ENCODE measurements around the gene ARHGEF16.

ARHGEF16 gene

DNA sequence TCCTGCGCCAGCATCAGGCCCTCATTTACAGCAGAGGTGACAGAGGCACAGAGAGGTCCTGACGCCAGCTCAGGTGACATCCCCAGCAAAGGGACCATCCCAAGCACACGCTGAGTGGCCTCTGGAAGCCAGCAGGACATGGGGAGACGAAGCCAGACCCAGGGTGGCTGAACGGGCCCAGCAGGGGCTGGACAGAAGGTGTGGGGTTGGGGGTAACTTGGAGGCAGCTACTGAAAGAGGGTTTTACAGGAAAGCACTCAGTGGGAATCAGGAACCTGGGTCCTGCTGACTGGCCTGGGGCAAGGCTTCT lies 1.6 kb upstream of the ARHGEF16 start:
- in situ Hi-C loops (cut with MboI; ENCODE audit: low sequenced_read_pairs), result no loop called here

DNA sequence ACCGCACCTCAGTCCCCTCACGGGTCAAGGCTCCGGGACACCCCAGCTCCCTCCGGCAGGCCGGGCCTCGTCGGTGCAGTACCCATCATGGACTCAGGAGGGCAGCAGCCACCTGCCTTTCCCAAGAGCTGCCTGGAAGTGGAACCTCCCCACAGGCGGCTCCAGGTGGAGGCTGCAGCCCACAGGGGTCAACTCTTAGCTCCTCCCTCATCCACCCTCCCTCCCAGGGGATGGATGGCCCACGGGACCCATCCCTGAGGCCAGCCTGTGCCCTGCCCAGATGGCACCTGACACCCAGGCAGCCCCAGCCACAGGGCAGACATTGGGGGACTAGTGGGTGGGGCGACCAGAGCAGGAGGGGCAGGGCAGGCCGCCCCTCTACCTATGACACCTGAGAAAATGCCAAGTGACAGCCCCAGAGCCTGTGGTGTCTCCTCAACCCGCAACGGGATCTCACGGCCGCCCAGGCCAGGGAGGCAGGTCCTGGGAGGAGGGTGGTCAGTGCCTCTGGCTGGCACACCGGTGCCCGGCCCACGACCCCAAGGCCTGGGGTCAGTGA lies 1.2 kb upstream of the ARHGEF16 start:
- in situ Hi-C loops (cut with MboI; ENCODE audit: low sequenced_read_pairs), result no loop called here

DNA sequence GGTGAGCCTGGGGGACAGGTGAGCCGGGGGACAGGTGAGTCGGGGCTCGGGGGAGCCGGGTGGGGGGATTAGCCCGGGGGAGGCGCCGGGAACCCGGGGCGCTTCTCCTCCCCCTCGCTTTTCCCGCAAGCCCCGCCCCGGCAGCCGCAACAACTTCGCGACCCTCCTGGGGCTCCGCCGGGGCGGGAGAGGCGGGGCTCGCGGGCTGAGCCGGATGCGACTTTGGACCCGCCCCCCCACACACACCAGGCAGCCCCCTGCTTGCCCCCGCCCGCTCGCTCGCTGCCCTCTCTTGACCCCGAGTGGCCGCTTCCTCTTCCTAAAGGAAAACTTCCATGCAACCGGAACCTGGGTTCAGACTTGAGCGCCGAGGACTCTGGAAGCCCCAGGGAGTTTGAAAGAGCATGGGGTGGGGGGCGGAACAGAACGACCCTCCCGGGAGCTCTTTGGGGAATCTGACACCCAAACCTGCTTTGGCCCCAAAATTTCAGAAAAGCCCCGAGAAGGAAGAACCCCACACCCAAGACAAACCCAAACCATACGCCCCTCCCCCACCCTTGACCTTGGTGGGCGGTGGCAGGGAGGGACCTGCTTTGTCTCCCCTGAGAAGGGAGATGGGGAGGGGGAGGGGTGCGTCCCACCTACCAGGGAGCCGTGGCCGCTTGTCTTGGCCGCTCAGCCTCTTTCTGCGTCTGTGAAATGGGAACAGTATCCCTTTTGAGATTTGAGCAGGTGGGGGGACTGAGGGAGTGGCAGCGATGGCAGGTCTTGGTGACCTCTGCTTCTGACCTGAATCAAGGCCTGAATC lies 550 bp downstream of the ARHGEF16 start:
- in situ Hi-C loops (cut with MboI; ENCODE audit: low sequenced_read_pairs), result no loop called here

DNA sequence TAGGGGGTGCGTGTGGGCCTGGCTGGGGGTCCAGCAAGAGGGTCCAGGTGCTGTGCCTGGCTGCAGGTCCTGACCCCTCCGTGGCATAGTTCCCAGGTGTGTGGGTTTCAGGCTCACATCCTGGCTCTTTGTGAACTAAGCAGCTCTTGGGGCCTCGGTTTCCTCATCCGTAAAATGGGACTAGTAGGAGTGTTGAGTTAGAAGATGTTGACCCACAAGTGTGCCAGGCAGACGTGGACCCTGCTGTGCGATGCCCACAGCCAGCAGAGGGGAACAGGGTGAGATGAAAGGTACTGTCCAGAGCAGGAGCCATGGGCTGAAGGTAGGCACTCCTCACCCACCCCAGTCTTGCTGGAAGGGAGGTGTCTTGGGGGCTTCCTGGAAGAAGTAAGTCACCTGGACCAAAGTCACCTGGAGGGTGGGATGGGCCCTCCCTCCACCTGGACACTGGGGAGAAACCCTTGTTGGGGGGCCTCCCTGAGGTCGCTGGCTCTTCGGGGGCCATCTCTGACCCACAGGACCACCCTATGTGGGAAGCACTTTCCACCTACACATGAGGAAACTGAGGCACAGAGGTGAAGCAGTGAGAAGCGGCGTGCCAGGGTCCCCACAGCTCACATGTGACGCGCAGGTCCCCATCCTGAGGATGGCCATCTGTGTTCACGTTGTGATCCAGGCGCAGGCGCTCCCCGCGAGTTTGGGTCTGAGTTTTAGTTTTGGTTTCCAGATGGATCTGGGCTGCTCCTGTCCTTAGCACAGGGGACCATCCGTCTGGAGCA lies 1.4 kb downstream of the ARHGEF16 start:
- in situ Hi-C loops (cut with MboI; ENCODE audit: low sequenced_read_pairs), result no loop called here

DNA sequence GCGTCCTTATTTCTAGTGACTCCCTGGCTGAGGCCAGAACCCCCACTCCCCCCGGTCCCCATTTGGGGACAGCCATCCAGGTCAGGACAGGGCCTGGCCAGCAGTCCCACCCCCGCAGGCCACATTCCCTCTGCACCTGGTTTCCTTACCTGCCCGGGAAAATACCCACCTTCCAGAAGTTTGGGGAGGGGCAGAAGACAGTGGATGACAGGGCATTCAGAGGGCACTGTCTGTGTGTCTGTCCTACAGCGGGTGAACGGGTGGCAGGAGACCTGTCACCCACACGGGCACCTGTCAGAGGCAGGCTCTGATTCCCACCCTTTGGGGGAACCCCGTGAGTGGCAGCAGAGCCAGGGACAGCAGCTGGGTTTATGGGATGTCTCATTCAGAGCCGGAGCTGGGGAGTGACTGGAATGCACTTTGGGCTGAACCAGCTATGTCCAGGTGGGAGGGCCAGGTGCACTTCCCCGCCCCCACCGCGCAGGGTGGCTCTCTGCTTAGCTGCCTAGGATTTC lies 2.0 kb downstream of the ARHGEF16 start:
- in situ Hi-C loops (cut with MboI; ENCODE audit: low sequenced_read_pairs), result no loop called here

DNA sequence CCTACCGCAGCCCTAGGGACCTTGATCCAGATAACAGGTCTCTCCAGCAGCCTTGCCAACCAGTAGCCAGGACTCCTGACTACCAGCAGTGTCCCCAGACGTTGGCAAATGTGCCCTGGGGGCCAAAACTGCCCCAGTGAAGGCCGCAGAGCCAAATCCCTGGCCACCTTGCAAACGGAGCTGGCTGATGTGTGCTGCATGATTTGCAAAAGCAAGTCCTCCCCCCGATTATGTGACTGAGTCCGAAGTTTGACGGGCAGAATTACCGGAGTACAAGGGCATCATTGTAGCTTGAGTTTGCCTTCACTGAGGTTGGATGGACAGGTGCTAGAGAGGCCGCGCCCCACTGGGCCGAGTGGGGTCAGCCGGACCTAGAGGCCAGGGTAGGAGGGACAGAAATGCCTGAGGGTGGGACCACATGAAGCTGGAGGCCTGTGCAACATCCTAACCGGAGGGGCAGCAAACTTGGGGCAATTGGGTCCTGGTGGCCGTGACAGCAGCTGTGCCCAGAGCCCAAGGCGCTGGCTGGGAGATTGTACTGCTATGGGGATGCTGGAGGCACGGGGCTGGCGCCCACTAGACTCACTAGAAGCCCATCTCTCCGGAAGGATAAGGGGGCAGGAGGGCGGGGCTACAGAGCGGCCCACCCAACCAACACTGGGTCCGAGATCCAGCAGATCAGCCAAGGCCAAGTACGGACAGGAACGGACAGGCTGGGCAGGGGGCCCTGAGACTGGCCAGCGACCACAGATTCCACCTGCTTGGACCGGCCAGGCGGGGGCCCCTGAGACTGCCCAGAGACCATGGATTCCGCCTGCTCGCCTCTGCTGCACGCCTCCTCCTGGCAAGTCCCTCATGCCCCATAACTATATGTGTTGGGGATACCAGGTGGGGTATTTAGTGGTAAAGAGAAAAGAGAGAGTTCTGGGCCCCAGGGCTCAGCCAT lies 2.8 kb downstream of the ARHGEF16 start:
- in situ Hi-C loops (cut with MboI; ENCODE audit: low sequenced_read_pairs), result no loop called here

DNA sequence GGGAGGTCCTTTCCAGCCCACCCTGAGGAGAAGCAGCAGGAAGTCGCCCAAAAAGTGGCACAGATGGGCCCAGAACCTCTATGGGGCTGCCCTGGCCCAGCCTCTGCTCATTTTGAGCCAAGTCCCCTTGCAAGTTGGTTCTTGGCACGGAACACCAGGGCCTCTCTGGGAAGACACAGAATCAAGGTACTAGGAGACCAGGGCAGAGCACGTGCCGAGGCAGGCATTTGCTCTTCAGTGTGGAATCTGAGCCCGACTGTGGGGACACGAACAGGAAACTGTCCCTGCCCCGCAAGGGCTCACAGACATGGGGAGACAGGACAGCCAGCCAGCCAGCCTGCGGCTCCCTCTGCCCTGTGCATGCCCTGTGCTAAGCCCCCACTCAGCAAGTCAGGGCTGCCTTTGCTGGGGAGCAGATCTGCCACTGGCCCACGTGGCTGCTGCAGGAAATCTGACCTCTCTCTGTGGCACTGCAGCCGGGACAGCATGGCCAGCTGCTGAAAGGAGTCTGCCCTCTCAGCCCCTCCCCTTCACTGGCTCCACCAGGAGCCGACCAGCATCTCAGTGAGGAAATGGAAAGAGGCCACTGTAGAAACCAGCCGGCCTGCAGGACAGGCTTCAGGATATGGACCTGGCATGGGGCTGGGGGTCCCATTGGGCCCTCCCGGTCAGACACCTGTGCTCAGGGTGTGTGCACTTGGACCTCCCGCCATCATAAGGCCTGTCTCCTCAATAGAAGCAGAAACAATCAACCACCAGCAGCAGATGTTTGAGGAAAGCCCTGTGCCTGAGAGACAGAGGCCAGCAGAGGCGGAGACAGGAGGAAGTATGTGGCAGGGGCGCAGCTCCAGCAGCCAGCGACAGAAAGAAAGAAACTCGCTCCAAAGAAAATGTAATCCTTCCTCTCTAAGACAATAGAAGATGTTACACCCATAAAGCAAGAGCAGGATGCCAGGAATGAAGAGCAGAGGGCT lies 3.7 kb downstream of the ARHGEF16 start:
- in situ Hi-C loops (cut with MboI; ENCODE audit: low sequenced_read_pairs), result no loop called here

DNA sequence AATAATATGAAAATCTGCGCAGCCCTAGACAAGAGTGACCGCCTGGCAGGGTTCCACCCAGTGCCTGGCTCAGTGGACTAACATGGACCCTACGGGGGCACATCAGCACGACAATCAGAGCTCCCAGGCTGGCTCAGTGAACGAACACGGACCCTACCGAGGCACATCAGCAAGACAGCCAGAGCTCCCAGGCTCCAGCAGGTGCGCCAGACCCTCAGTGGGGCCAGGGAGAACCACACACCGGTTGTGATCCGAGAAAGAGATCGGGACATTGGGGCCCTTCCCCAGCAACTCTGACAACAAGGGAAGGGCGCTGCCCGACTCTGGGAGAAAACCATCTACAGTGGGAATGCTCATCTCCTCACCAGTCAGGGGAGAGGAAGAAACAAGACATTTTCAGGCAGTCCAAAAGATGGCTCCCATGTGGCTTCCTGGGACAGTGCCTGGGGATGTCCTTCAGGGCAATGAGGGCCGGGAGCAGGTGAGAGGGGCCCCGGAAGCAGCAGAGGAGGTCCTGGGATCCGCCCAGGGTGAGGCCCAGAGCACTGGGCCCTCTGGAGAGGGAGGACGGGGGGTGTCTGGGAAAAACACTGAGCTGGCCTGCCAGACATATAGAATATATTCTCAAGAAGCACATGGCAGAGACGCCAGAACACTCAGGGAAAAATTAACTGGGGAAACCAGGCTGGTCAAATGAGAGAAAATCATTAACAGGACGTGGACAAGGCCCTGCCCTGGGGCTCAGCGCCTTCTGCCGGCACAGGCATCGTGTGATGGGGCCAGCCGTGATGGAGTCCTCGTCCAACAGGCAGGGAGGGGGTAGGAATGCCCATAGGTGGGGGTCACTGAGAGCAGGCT lies 4.8 kb downstream of the ARHGEF16 start:
- in situ Hi-C loops (cut with MboI; ENCODE audit: low sequenced_read_pairs), result no loop called here

DNA sequence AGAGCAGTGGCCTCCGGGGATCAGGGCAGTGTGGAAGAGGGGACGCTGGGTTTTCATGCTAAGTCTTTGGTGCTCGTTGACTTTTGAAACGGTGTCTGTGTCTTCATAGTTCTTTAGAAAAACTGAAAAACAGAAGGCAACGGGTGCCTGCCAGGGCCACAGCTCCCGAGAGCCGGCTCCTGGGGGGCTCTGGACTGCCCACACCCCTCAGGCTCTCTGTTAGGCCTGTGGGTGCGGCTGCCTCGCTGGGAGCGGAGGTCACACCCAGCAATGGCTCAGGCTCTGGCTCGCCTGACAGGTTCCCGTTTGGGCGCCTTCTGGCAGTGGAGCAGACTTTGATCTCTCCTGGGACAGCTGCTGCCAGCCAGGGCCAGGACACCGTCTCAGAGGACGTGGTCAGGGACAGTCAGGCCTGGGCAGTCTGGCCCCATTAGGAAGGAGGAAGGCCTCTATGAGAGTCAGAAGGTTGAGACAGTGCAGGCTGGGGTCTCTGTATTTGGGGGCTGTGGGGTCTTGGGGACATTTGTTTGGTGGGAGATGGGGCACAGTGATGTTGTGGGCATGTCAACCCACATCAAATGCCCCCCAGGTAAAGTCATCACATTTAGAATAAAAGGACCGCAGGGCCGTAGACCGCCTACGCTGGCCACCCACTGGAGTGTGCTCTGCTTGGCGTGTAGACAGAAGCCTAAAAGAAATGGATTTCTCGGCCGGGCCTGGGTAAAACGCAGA lies 5.6 kb downstream of the ARHGEF16 start:
- in situ Hi-C loops (cut with MboI; ENCODE audit: low sequenced_read_pairs), result no loop called here

DNA sequence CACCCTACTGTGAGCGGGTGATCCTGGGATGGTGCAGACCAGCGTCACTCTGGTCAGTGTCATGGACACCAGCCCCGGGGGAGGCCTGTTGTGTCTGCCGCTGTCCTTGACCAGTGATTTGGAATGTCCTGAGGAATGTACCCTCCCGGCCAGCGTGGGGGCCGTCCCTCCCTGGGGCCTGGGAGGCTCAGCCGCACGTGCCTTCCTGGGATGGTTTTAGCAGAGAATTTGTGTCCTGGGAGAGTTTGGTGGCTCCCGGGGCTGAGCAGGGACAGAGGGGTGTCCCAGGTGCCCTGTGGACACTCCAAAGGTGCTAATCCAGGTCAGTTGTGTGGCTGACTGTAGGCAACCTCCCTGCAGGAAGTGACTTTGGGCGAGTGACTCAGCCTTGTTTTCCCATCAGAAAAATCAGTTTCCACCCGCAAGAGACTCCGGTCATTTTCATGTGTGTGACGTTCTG lies 6.2 kb downstream of the ARHGEF16 start:
- in situ Hi-C loops (cut with MboI; ENCODE audit: low sequenced_read_pairs), result no loop called here

DNA sequence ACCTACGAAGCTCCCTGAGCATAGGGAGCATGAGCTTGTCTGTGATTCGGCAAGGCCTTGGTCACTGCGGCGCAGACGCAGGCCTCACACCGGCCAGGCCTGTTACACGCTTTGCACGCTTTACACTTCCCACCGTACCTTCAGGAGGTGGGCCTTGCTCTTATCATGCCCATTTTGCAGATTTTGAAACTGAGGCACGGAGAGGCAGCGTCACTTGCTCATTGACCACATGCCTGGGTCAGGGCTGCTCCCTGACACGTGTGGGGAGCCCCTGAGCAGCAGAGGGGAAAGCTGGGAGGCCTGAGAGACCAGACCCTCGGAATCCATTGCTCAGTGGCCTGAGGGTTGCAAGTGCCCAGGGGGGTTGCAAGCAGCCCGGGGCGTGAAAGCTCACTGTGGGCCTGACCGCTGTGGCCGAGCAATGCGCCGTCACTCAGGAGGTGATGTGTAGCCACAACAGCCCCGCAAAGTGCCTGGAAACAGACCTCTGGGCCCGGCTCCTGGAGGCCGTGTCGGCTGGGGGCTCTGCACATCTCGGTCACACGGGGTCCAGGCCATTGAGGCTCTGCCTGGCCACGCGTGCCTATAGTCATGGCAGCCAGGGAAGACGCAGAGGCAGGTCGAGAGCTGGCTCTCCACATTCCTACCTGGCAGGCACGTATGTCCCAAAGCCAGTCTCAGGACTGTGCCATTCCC lies 6.9 kb downstream of the ARHGEF16 start:
- in situ Hi-C loops (cut with MboI; ENCODE audit: low sequenced_read_pairs), result no loop called here

DNA sequence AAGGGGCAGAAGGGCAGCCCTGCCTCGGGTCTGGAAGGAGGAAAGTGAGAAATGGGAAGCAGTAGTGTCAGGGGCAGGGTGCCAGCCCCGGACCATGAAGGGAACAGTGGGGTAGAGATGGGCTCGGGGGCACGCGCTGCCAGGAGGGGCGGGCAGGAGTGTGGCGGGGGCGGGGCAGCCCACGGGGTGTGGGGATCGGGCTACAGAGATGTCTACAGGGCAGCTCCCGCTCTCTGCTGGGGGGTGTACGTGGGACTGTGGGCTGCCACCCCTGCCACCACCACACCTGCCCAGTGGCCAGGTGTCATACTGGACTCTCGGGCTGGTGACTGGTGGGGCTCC lies 7.4 kb downstream of the ARHGEF16 start:
- in situ Hi-C loops (cut with MboI; ENCODE audit: low sequenced_read_pairs), result no loop called here

DNA sequence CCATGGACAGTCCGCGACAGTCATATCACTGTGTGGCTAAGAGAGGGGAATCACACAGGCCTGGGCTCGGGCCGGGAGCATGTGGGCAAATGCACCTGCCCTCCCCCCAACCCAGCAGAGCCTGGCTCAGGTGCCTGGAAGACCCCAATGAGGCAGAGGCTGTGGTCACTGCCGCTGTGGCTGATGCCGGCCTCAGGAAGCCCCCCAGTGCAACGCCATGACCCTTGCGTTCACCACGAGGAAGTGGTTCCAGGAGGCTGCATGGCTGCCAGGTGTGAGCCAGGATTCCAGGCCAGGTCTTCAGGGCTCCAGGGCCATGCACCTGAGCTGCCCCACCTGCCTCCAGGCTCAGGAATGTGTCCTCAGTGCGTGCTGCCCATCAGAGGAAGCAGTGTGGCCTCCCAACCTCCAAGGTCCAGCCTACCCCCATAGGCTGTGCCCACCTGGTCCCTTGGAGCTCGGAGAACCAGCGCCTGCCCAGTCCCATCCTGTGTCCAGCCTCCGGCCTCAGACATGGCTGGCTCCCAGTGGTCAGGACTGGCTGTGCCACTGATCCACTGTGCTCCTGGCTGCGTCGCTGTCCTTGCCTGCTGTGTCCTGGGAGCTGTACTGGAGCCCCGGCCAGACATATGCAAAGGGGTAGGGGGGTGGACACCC lies 8.0 kb downstream of the ARHGEF16 start:
- in situ Hi-C loops (cut with MboI; ENCODE audit: low sequenced_read_pairs), result no loop called here

DNA sequence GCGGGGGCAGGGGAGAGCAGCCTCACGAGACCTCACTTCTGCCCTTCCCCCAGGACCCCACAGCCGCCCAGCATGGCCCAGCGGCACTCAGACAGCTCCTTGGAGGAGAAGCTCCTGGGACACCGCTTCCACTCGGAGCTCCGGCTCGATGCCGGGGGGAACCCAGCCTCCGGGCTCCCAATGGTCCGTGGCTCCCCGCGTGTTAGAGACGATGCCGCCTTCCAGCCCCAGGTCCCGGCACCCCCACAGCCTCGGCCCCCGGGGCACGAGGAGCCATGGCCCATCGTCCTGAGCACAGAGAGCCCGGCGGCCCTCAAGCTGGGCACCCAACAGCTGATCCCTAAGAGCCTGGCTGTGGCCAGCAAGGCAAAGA lies 8.5 kb downstream of the ARHGEF16 start:
- in situ Hi-C loops (cut with MboI; ENCODE audit: low sequenced_read_pairs), result no loop called here

DNA sequence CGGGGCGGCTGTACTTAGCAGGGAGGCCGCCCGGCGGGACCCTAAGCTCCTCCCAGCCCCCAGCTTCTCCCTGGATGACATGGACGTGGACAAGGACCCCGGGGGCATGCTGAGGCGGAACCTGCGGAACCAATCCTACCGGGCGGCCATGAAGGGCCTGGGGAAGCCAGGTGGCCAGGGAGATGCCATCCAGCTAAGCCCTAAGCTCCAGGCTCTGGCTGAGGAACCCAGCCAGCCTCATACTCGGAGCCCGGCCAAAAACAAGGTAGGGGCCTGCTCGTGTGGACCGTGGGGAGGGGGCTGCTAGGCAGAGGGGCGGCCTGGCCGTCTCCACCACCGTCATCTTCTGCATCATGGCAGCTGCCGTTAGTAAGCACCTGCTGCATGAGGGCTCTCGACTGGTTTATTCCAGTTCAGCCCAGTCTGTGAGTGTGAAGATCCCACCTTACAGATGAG lies 9.0 kb downstream of the ARHGEF16 start:
- in situ Hi-C loops (cut with MboI; ENCODE audit: low sequenced_read_pairs), result no loop called here

DNA sequence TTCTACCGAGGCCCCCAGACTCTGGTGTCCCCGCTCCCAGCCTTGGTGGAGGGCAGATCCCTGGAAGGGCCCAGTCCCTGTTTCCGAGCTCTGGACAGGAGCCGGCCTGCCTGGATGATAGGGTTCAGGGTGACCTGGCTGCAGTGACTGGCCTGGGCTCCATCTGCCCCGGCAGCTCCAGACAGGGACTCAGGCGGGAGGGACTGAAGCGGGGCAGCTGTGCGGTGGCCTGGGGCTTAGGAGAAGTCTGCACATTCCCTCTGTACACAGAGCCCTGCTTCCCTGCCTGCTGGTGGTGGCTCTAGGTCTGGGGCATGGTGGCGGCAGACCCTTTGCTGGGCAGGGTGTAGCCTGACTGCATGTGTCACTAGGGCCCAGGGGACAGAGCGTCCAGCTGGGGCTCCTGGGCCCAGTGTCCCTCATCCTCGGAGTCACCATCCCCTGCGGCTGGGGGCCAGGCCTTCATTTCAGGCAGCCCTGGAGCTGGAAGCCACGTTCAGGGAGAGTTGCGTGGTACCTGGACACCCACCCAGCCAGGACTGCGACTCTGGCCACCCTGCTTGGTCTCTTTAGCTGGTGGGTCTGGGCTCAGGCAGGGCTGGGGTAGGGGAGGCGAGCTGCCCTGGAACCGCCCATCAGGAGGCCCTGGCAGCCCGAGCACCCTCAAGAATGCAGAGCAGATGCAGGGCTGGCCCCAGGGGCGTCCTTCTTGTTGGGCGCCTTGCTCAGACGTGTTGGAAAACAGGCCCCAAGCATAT lies 9.6 kb downstream of the ARHGEF16 start:
- in situ Hi-C loops (cut with MboI; ENCODE audit: low sequenced_read_pairs), result no loop called here

Measured in HL-60/S4 treated with retinoic acid at 250 ng/mL for 4 days and 3 days (cell line).